Activated CD8-positive, alpha-beta T cell treated with anti-CD3 and anti-CD28 coated beads for 36 hours (primary cell): ENCODE data around the gene BCAS1. TPM values are rescaled to one million over a fixed set of nuclear protein-coding genes. Genes with fewer than 3 reads are reported as not detected.

Experiments used
- ATAC-seq: fragments of 200-7000 bp; cut with Tn5 transposase; one replicate; pipeline ENCODE4 v1.10.0; 2021; ENCODE audit warnings: mild to moderate bottlenecking, moderate library complexity
- CTCF ChIA-PET: fragments of 350-600 bp; sonication (Branson Sonifier 250); formaldehyde crosslinking; loops from one replicate; lab custom pipeline; 2021; ENCODE audit warnings: antibody characterized with exemption; lab: Charles Lee
- POLR2A ChIA-PET: fragments of 350-600 bp; sonication (Branson Sonifier 250); formaldehyde crosslinking; loops from one replicate; lab custom pipeline; 2021; ENCODE audit warnings: antibody characterized with exemption; lab: Charles Lee
- DNase-seq: peaks from one replicate; pipeline ENCODE4 v3.0.0-alpha.2; 2020
- H3K27ac Mint-ChIP-seq: one replicate; pipeline ENCODE4 v1.8.0; 2021; ENCODE audit warnings: mild to moderate bottlenecking, mixed read lengths
- H3K27me3 Mint-ChIP-seq: one replicate; pipeline ENCODE4 v1.8.0; 2021; ENCODE audit warnings: mixed read lengths
- H3K36me3 Mint-ChIP-seq: one replicate; pipeline ENCODE4 v1.8.0; 2021; ENCODE audit warnings: low read depth, mixed read lengths
- H3K4me1 Mint-ChIP-seq: one replicate; pipeline ENCODE4 v1.8.0; 2021; ENCODE audit warnings: low read depth, mixed read lengths
- H3K4me3 Mint-ChIP-seq: one replicate; pipeline ENCODE4 v1.8.0; 2021; ENCODE audit warnings: mild to moderate bottlenecking, moderate library complexity, mixed read lengths
- H3K9me3 Mint-ChIP-seq: one replicate; pipeline ENCODE4 v1.8.0; 2021; ENCODE audit warnings: mixed read lengths
- intact Hi-C: fragments of 100-400 bp; cut with micrococcal nuclease; formaldehyde crosslinking; loops from one replicate; pipeline ENCODE4 v1.10.0; 2022
- total RNA-seq, 2 experiments: library from RNA; stranded (reverse); gene quantifications; one replicate each; pipeline ENCODE4 v1.2.3, GENCODE V29; 2021
- TF ChIP-seq, protein P1 (sequence below): fragments of 200-600 bp; IDR thresholded peaks from one replicate; pipeline ENCODE4 v1.8.0; 2022; ENCODE audit warnings: antibody characterized with exemption, mild to moderate bottlenecking

The BCAS1 gene
- total RNA-seq, 2 experiments from 2014 or later: 0.09 TPM; not detected in 1

- Mint-ChIP-seq H3K27me3 (peaks cover 5% of the 10 kb centered on the region), H3K4me1 (no peaks in the 10 kb centered on the region), H3K36me3 (no peaks in the 10 kb centered on the region), H3K9me3 (no peaks in the 10 kb centered on the region), H3K27ac (no peak overlapping the region), H3K4me3 (no peak overlapping the region)
- no peak for DNase-seq
- CTCF ChIA-PET: no interaction called here
- POLR2A ChIA-PET: no interaction called here
- no peak for ATAC-seq
- TF ChIP-seq, protein P1, sequence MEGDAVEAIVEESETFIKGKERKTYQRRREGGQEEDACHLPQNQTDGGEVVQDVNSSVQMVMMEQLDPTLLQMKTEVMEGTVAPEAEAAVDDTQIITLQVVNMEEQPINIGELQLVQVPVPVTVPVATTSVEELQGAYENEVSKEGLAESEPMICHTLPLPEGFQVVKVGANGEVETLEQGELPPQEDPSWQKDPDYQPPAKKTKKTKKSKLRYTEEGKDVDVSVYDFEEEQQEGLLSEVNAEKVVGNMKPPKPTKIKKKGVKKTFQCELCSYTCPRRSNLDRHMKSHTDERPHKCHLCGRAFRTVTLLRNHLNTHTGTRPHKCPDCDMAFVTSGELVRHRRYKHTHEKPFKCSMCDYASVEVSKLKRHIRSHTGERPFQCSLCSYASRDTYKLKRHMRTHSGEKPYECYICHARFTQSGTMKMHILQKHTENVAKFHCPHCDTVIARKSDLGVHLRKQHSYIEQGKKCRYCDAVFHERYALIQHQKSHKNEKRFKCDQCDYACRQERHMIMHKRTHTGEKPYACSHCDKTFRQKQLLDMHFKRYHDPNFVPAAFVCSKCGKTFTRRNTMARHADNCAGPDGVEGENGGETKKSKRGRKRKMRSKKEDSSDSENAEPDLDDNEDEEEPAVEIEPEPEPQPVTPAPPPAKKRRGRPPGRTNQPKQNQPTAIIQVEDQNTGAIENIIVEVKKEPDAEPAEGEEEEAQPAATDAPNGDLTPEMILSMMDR: no peak
- intact Hi-C loops: no loop called here
Observed at GRCh38 chr20:53962388-53962787, 108.0 kb downstream of the BCAS1 start.

DNA sequence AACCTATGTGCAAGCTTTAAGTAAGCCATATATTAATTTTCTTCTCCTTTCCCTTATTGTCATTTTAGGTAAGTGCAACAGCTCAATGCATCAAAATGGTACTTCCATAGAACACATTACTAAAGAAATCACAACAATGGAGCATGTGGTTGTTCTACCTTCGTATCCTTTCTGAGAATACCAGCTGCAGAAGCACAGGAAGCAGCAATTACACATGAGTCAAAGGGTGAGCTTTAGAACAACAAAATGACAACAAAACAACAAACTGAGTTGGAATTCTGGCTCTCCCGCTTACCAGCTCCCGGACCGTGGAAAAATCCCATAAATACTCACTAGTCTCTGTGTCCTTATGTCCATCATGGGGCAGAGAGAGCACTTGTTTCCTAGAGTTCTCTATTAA is 108.9 kb downstream of the BCAS1 start:
- DNase-seq: no peak
- TF ChIP-seq, protein P1: no peak
- ATAC-seq: no peak
- Mint-ChIP-seq H3K27me3 (peaks cover 5% of the 10 kb centered on the region), H3K36me3 (no peaks in the 10 kb centered on the region), H3K9me3 (no peaks in the 10 kb centered on the region), H3K27ac (no peak overlapping the region), H3K4me1 (no peaks in the 10 kb centered on the region), H3K4me3 (no peak overlapping the region)
- POLR2A ChIA-PET: interaction anchor here (0.8 to 1.4 kb wide), 2 partner anchors 10 to 12 kb away, joined by 3 read pairs; no protein-coding TSS in a partner anchor
- intact Hi-C loops: no loop called here
- CTCF ChIA-PET: interaction anchor here (1.0 to 1.2 kb wide), 4 partner anchors 12 to 239 kb away, joined by 4 to 7 read pairs (median 4); no protein-coding TSS in a partner anchor

- no peak overlapping the region for H3K4me3 Mint-ChIP-seq
- ChIA-PET POLR2A (interaction anchor here (0.8 to 1.4 kb wide), 2 partner anchors 11 kb away, joined by 3 read pairs; no protein-coding TSS in a partner anchor), CTCF (interaction anchor here (1.0 to 1.2 kb wide), 5 partner anchors 11 to 239 kb away, joined by 3 to 7 read pairs (median 4); no protein-coding TSS in a partner anchor)
Observed at GRCh38 chr20:53960579-53961272, 109.7 kb downstream of the BCAS1 start.

GRCh38 chr20:53959911-53960578 is 110.3 kb downstream of the BCAS1 start:
- no peak overlapping the region for H3K4me3 Mint-ChIP-seq
- CTCF ChIA-PET: interaction anchor here (1.2 kb wide), 1 partner anchor 13 kb away, joined by 3 read pairs; no protein-coding TSS in a partner anchor
- H3K27ac Mint-ChIP-seq: no peak overlapping the region
- peaks cover 5% of the 10 kb centered on the region for H3K27me3 Mint-ChIP-seq
- TF ChIP-seq, protein P1: no peak
- peaks cover 1% of the 10 kb centered on the region for H3K9me3 Mint-ChIP-seq
- DNase-seq: no peak
- POLR2A ChIA-PET: no interaction called here
- no peaks in the 10 kb centered on the region for H3K36me3 Mint-ChIP-seq
- H3K4me1 Mint-ChIP-seq: no peaks in the 10 kb centered on the region
- intact Hi-C loops: loop anchor here (10.0 kb wide), 1 partner anchor 105 kb away; no protein-coding TSS in a partner anchor
- ATAC-seq: no peak

More at GRCh38 chr20:53960579-53961272, 109.7 kb downstream of the BCAS1 start:
- DNase-seq (no peak), ATAC-seq (no peak)
- H3K36me3 Mint-ChIP-seq: no peaks in the 10 kb centered on the region
- peaks cover 5% of the 10 kb centered on the region for H3K27me3 Mint-ChIP-seq
- no peaks in the 10 kb centered on the region for H3K4me1 Mint-ChIP-seq
- no peak overlapping the region for H3K27ac Mint-ChIP-seq
- TF ChIP-seq, protein P1: no peak
- peaks cover 1% of the 10 kb centered on the region for H3K9me3 Mint-ChIP-seq
- intact Hi-C loops: no loop called here
